ENCODE data around the gene MOV10L1.

Gene MOV10L1

GRCh38 chr22:50190941-50191741, 101.3 kb downstream of the MOV10L1 start:
- Histone ChIP-seq H3K4ac (ENCODE audit: low read length) (no peak overlapping the region), H2AK5ac (ENCODE audit: low read depth, low read length) (peak overlapping the region; percentile 37), H3K27me3 (ENCODE audit: control insufficient read depth in 3 of 3, insufficient read depth in 3 of 3, low read depth in 1 of 3, low read length in 3 of 3) (no peaks in the 10 kb centered on the region), H2AFZ (ENCODE audit: low read length) (no peak overlapping the region), H3K18ac (ENCODE audit: low read length) (peak overlapping the region; percentile 87), H3K79me1 (ENCODE audit: low read depth, low read length) (peaks cover 13% of the 10 kb centered on the region), H4K91ac (ENCODE audit: low read depth, low read length, poor library complexity) (no peak overlapping the region), H3K9me3 (replicated peaks in 1 of 2; ENCODE audit: control insufficient read depth in 2 of 2, insufficient read depth in 1 of 2, low read depth in 1 of 2, low read length in 2 of 2) (peaks cover 0 to 2% of the 10 kb centered on the region in 2 donors), H3K4me1 (ENCODE audit: control insufficient read depth in 2 of 2, insufficient read depth in 1 of 2, low read depth in 1 of 2, low read length in 2 of 2) (peaks cover 4 to 6% of the 10 kb centered on the region in 2 donors), H3K4me3 (ENCODE audit: low read length in 2 of 2) (no peak overlapping the region), H3K27ac (replicated peaks; ENCODE audit: low read length) (no peak overlapping the region), H4K8ac (ENCODE audit: low read depth, low read length) (no peak overlapping the region), H3K14ac (ENCODE audit: low read length) (no peak overlapping the region), H3K4me2 (ENCODE audit: insufficient read depth, low read length, poor library complexity, severe bottlenecking) (peak overlapping the region; percentile 14), H3K36me3 (replicated peaks in 1 of 2; ENCODE audit: control insufficient read depth in 2 of 2, insufficient read depth in 2 of 2, low read length in 2 of 2) (peaks cover 16 to 26% of the 10 kb centered on the region in 2 donors), H2BK120ac (ENCODE audit: low read depth, low read length) (no peak overlapping the region), H2BK5ac (ENCODE audit: low read length) (peak overlapping the region; percentile 71), H3K23ac (ENCODE audit: low read depth, low read length, poor library complexity) (peak overlapping the region; percentile 43), H2BK15ac (ENCODE audit: low read length) (no peak overlapping the region), H2BK12ac (ENCODE audit: low read length) (no peak overlapping the region), H3K9ac (ENCODE audit: low read depth, low read length, poor library complexity) (no peak overlapping the region)
- no CpG with 5 or more reads among the region's 18 CpGs for WGBS, 2 donors (ENCODE audit: extremely low coverage in 2 of 2, insufficient read length in 2 of 2, insufficient replicate concordance in 1 of 2)
- no peak for DNase-seq (ENCODE audit: low spot score)

- WGBS, 2 donors (ENCODE audit: extremely low coverage in 2 of 2, insufficient read length in 2 of 2, insufficient replicate concordance in 1 of 2), result no CpG with 5 or more reads among the region's 25 CpGs
- peak overlapping the region; percentile 89 for H3K23ac ChIP-seq (ENCODE audit: low read depth, low read length, poor library complexity)
- no peak overlapping the region for H2AFZ ChIP-seq (ENCODE audit: low read length)
Observed at GRCh38 chr22:50192436-50193204, 102.8 kb downstream of the MOV10L1 start.

DNA sequence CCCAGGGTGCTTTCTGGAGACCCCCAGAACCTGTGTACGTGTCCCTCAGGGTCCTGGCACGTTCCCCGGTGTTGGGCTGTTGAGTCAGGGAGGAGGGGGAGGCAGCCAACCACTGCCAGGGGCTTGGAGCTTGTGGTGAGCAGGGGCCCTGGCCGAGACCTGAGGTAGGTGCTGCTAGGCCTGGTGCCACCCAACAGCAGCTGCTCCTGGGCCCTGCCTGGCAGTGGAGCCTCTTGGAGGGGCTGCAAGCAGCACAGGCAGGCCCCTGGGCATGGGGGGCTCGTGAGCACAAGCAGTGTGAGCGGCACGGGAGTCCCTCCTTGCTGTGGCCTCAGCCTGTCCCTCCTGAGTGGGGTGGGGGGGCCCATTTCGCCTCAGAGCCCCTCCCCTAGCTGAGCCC, 103.8 kb downstream of the MOV10L1 start:
- H3K18ac ChIP-seq (ENCODE audit: low read length), result no peak overlapping the region
- H3K14ac ChIP-seq (ENCODE audit: low read length), result no peak overlapping the region
- H3K4ac ChIP-seq (ENCODE audit: low read length), result no peak overlapping the region
- peaks cover 16% of the 10 kb centered on the region for H3K79me1 ChIP-seq (ENCODE audit: low read depth, low read length)
- no peaks in the 10 kb centered on the region for H3K27me3 ChIP-seq (ENCODE audit: control insufficient read depth in 3 of 3, insufficient read depth in 3 of 3, low read depth in 1 of 3, low read length in 3 of 3)
- peaks cover 18 to 36% of the 10 kb centered on the region in 2 donors for H3K36me3 ChIP-seq (replicated peaks in 1 of 2; ENCODE audit: control insufficient read depth in 2 of 2, insufficient read depth in 2 of 2, low read length in 2 of 2)
- no peak overlapping the region for H4K8ac ChIP-seq (ENCODE audit: low read depth, low read length)
- no peak overlapping the region for H2BK15ac ChIP-seq (ENCODE audit: low read length)
- H2AFZ ChIP-seq (ENCODE audit: low read length), result no peak overlapping the region
- no CpG with 5 or more reads among the region's 8 CpGs for WGBS, 2 donors (ENCODE audit: extremely low coverage in 2 of 2, insufficient read length in 2 of 2, insufficient replicate concordance in 1 of 2)
- H3K4me2 ChIP-seq (ENCODE audit: insufficient read depth, low read length, poor library complexity, severe bottlenecking), result no peak overlapping the region
- no peak for DNase-seq (ENCODE audit: low spot score)
- H3K9me3 ChIP-seq (replicated peaks in 1 of 2; ENCODE audit: control insufficient read depth in 2 of 2, insufficient read depth in 1 of 2, low read depth in 1 of 2, low read length in 2 of 2), result peaks cover 0 to 2% of the 10 kb centered on the region in 2 donors
- H3K9ac ChIP-seq (ENCODE audit: low read depth, low read length, poor library complexity), result no peak overlapping the region
- H2AK5ac ChIP-seq (ENCODE audit: low read depth, low read length), result no peak overlapping the region
- H2BK12ac ChIP-seq (ENCODE audit: low read length), result peak overlapping the region; percentile 41
- H3K4me3 ChIP-seq (ENCODE audit: low read length in 2 of 2), result no peak overlapping the region
- no peak overlapping the region for H3K27ac ChIP-seq (replicated peaks; ENCODE audit: low read length)
- no peak overlapping the region for H2BK120ac ChIP-seq (ENCODE audit: low read depth, low read length)
- H3K4me1 ChIP-seq (ENCODE audit: control insufficient read depth in 2 of 2, insufficient read depth in 1 of 2, low read depth in 1 of 2, low read length in 2 of 2), result peaks cover 0 to 4% of the 10 kb centered on the region in 2 donors
- no peak overlapping the region for H4K91ac ChIP-seq (ENCODE audit: low read depth, low read length, poor library complexity)
- no peak overlapping the region for H2BK5ac ChIP-seq (ENCODE audit: low read length)
- peak overlapping the region; percentile 89 for H3K23ac ChIP-seq (ENCODE audit: low read depth, low read length, poor library complexity)

More at GRCh38 chr22:50192436-50193204, 102.8 kb downstream of the MOV10L1 start:
- peaks cover 16 to 34% of the 10 kb centered on the region in 2 donors for H3K36me3 ChIP-seq (replicated peaks in 1 of 2; ENCODE audit: control insufficient read depth in 2 of 2, insufficient read depth in 2 of 2, low read length in 2 of 2)
- no peak overlapping the region for H3K4me2 ChIP-seq (ENCODE audit: insufficient read depth, low read length, poor library complexity, severe bottlenecking)
- no peak overlapping the region for H4K91ac ChIP-seq (ENCODE audit: low read depth, low read length, poor library complexity)
- no peak overlapping the region for H3K9ac ChIP-seq (ENCODE audit: low read depth, low read length, poor library complexity)
- H2BK5ac ChIP-seq (ENCODE audit: low read length), result no peak overlapping the region
- H3K4me3 ChIP-seq (ENCODE audit: low read length in 2 of 2), result no peak overlapping the region
- no peaks in the 10 kb centered on the region for H3K27me3 ChIP-seq (ENCODE audit: control insufficient read depth in 3 of 3, insufficient read depth in 3 of 3, low read depth in 1 of 3, low read length in 3 of 3)
- peaks cover 0 to 4% of the 10 kb centered on the region in 2 donors for H3K4me1 ChIP-seq (ENCODE audit: control insufficient read depth in 2 of 2, insufficient read depth in 1 of 2, low read depth in 1 of 2, low read length in 2 of 2)
- DNase-seq (ENCODE audit: low spot score), result no peak
- H3K79me1 ChIP-seq (ENCODE audit: low read depth, low read length), result peaks cover 13% of the 10 kb centered on the region
- no peak overlapping the region for H3K27ac ChIP-seq (replicated peaks; ENCODE audit: low read length)
- H3K9me3 ChIP-seq (replicated peaks in 1 of 2; ENCODE audit: control insufficient read depth in 2 of 2, insufficient read depth in 1 of 2, low read depth in 1 of 2, low read length in 2 of 2), result peaks cover 0 to 2% of the 10 kb centered on the region in 2 donors
- H4K8ac ChIP-seq (ENCODE audit: low read depth, low read length), result peak overlapping the region; percentile 30
- H3K14ac ChIP-seq (ENCODE audit: low read length), result peak overlapping the region; percentile 38
- no peak overlapping the region for H3K4ac ChIP-seq (ENCODE audit: low read length)
- H2BK12ac ChIP-seq (ENCODE audit: low read length), result no peak overlapping the region
- no peak overlapping the region for H3K18ac ChIP-seq (ENCODE audit: low read length)
- H2BK15ac ChIP-seq (ENCODE audit: low read length), result no peak overlapping the region
- peak overlapping the region; percentile 46 for H2AK5ac ChIP-seq (ENCODE audit: low read depth, low read length)
- no peak overlapping the region for H2BK120ac ChIP-seq (ENCODE audit: low read depth, low read length)
